ENCODE results near the gene FHAD1. TPM values are rescaled to one million over a fixed set of nuclear protein-coding genes. Genes with fewer than 3 reads are reported as not detected.

The FHAD1 gene
- total RNA-seq, 2 experiments from 2014 or later = not detected

GRCh38 chr1:15201221-15201620 is 45.8 kb upstream of the FHAD1 start:
- ChIA-PET POLR2A (no interaction called here), CTCF (no interaction called here)
- H3K4me1 ChIP-seq (ENCODE audit: insufficient read depth, low read length) = no peaks in the 10 kb centered on the region
- H3K36me3 ChIP-seq (ENCODE audit: insufficient read depth, low read length) = no peaks in the 10 kb centered on the region
- no peaks in the 10 kb centered on the region for H3K27me3 ChIP-seq (ENCODE audit: control insufficient read depth in 1 of 2, insufficient read depth in 2 of 2, low read length in 2 of 2)
- Mint-ChIP-seq H3K9me3 (no peaks in the 10 kb centered on the region), H3K4me1 (ENCODE audit: low read depth) (no peaks in the 10 kb centered on the region), H3K27me3 (no peaks in the 10 kb centered on the region), H3K36me3 (ENCODE audit: low read depth) (no peaks in the 10 kb centered on the region), H3K27ac (no peak overlapping the region), H3K4me3 (no peak overlapping the region)
- DNase-seq (no peak), ATAC-seq (ENCODE audit: poor library complexity) (no peak)
- no peak overlapping the region for H3K4me3 ChIP-seq (ENCODE audit: low read length)
- intact Hi-C loops (cut with DNase I, micrococcal nuclease) = no loop called here
- no peak overlapping the region for H3K27ac ChIP-seq (ENCODE audit: low read depth in 1 of 2, low read length in 2 of 2)
- no peaks in the 10 kb centered on the region for H3K9me3 ChIP-seq (ENCODE audit: control insufficient read depth in 1 of 2, insufficient read depth in 1 of 2, low read length in 2 of 2)
- TF ChIP-seq CTCF (IDR thresholded peaks at IDR 0.05) = no peak

GRCh38 chr1:15201849-15202551 is 45.0 kb upstream of the FHAD1 start:
- ChIA-PET CTCF (no interaction called here), POLR2A (no interaction called here)
- H3K27ac ChIP-seq (ENCODE audit: low read depth in 1 of 2, low read length in 2 of 2) = no peak overlapping the region
- no peaks in the 10 kb centered on the region for H3K4me1 ChIP-seq (ENCODE audit: insufficient read depth, low read length)
- DNase-seq (no peak), ATAC-seq (ENCODE audit: poor library complexity) (no peak)
- Mint-ChIP-seq H3K27me3 (no peaks in the 10 kb centered on the region), H3K36me3 (ENCODE audit: low read depth) (no peaks in the 10 kb centered on the region), H3K4me3 (no peak overlapping the region), H3K9me3 (no peaks in the 10 kb centered on the region), H3K4me1 (ENCODE audit: low read depth) (no peaks in the 10 kb centered on the region), H3K27ac (no peak overlapping the region)
- intact Hi-C loops (cut with DNase I, micrococcal nuclease) = no loop called here
- no peak for TF ChIP-seq CTCF (IDR thresholded peaks at IDR 0.05)
- H3K9me3 ChIP-seq (ENCODE audit: control insufficient read depth in 1 of 2, insufficient read depth in 1 of 2, low read length in 2 of 2) = no peaks in the 10 kb centered on the region
- H3K4me3 ChIP-seq (ENCODE audit: low read length) = no peak overlapping the region
- H3K27me3 ChIP-seq (ENCODE audit: control insufficient read depth in 1 of 2, insufficient read depth in 2 of 2, low read length in 2 of 2) = no peaks in the 10 kb centered on the region
- H3K36me3 ChIP-seq (ENCODE audit: insufficient read depth, low read length) = no peaks in the 10 kb centered on the region

- no peaks in the 10 kb centered on the region for H3K36me3 ChIP-seq (ENCODE audit: insufficient read depth, low read length)
- ChIA-PET CTCF (no interaction called here), POLR2A (no interaction called here)
- H3K9me3 Mint-ChIP-seq = no peaks in the 10 kb centered on the region
- ATAC-seq (ENCODE audit: poor library complexity) (no peak), DNase-seq (no peak)
- no peaks in the 10 kb centered on the region for H3K36me3 Mint-ChIP-seq (ENCODE audit: low read depth)
- no peaks in the 10 kb centered on the region for H3K4me1 Mint-ChIP-seq (ENCODE audit: low read depth)
- H3K27me3 Mint-ChIP-seq = peaks cover 9% of the 10 kb centered on the region
- no peak for TF ChIP-seq CTCF (IDR thresholded peaks at IDR 0.05)
- no peaks in the 10 kb centered on the region for H3K4me1 ChIP-seq (ENCODE audit: insufficient read depth, low read length)
- H3K4me3 Mint-ChIP-seq = no peak overlapping the region
- H3K27ac Mint-ChIP-seq = no peak overlapping the region
- H3K27ac ChIP-seq (ENCODE audit: low read depth in 1 of 2, low read length in 2 of 2) = no peak overlapping the region
- no peak overlapping the region for H3K4me3 ChIP-seq (ENCODE audit: low read length)
- no peaks in the 10 kb centered on the region for H3K27me3 ChIP-seq (ENCODE audit: control insufficient read depth in 1 of 2, insufficient read depth in 2 of 2, low read length in 2 of 2)
- no peaks in the 10 kb centered on the region for H3K9me3 ChIP-seq (ENCODE audit: control insufficient read depth in 1 of 2, insufficient read depth in 1 of 2, low read length in 2 of 2)
- intact Hi-C loops (cut with DNase I, micrococcal nuclease) = no loop called here
Measured at GRCh38 chr1:15204931-15205330, 42.1 kb upstream of the FHAD1 start.

Measured in CD4-positive, alpha-beta T cell (primary cell).